H1 (cell line): ENCODE results near the gene UNC93A. TPM values are rescaled to one million over a fixed set of nuclear protein-coding genes. Genes with fewer than 3 reads are reported as not detected.

Experiments
- BRCA1 ChIP-seq: IDR thresholded peaks from 2 replicates; pipeline ENCODE4 v1.6.1; 2012; ENCODE audit warnings: low read depth, low read length, improper control_type of control experiment
- CHD7 ChIP-seq: fragments of 300-600 bp; sonication (generic); IDR thresholded peaks from 2 replicates; pipeline ENCODE4 v1.7.1; 2012; ENCODE audit warnings: low read length, moderate library complexity, mild to moderate bottlenecking, inconsistent platforms; ENCODE audit not compliant: insufficient replicate concordance
- GTF2F1 ChIP-seq: IDR thresholded peaks from 2 replicates; pipeline ENCODE4 v1.6.1; 2012; ENCODE audit warnings: low read depth, low read length, improper control_type of control experiment, borderline replicate concordance
- RXRA ChIP-seq: IDR thresholded peaks from 2 replicates; pipeline ENCODE4 v1.6.1; 2011; ENCODE audit warnings: low read depth, mild to moderate bottlenecking, low read length, moderate library complexity; ENCODE audit not compliant: insufficient read depth
- SIRT6 ChIP-seq: IDR thresholded peaks from one replicate; pipeline ENCODE4 v1.7.1; 2012; ENCODE audit warnings: low read length, inconsistent platforms
- TBP ChIP-seq: IDR thresholded peaks from 2 replicates; pipeline ENCODE4 v1.6.1; 2011; ENCODE audit warnings: low read depth, low read length, improper control_type of control experiment
- TEAD4 ChIP-seq: IDR thresholded peaks from 2 replicates; pipeline ENCODE4 v1.6.1; 2012; ENCODE audit warnings: low read depth, low read length, inconsistent platforms, mixed read lengths
- polyA plus RNA-seq, 7 experiments: library from polyadenylated mRNA; depleted of rRNA in 3 of 7; stranded (reverse) in 5 of 7; unstranded in 2 of 7; fragments of >200 nt in 5 of 7; fragments of 200-250 nt in 2 of 7; gene quantifications; 1 replicate in 5 of 7; 2 replicates in 1 of 7; 4 replicates in 1 of 7; pipeline versions ENCODE4 v1.2.1 to v1.2.3, GENCODE V29; 2011 to 2013; ENCODE audit warnings: missing spikeins in 2 of 7, mixed read lengths in 2 of 7
- total RNA-seq: library from RNA; stranded (reverse); fragmentation: NEBNext Ultra II Directional; extraction: Animal tissue kit (Norgen Biotek cat#: 25700); gene quantifications from 2 replicates; pipeline ENCODE4 v1.2.1, GENCODE V29; 2021

UNC93A gene
- total and polyA plus RNA-seq, 2 of the 8 experiments (the other 6 are each of a cell fraction or from before 2014, with no cell fraction given): 0.39 TPM; not detected in 1

- TF ChIP-seq CHD7: no peak
- no peak for TF ChIP-seq SIRT6
- TF ChIP-seq TBP: no peak
- no peak for TF ChIP-seq GTF2F1
- no peak for TF ChIP-seq RXRA
- no peak for TF ChIP-seq TEAD4
- no peak for TF ChIP-seq BRCA1
- TF ChIP-seq, all 59 proteins: peak for 0
Measured at GRCh38 chr6:167294241-167294640, 3.1 kb downstream of the UNC93A start (continued).
